DND-41 (cell line): ENCODE data around the gene HYI.

Experiments
- ATAC-seq: fragments of 200-7000 bp; cut with Tn5 transposase; 3 replicates; pipeline ENCODE4 v1.9.1; 2021; ENCODE audit warnings: low read depth; ENCODE audit not compliant: insufficient read depth
- DNase-seq: peaks from one replicate; pipeline ENCODE4 v3.0.0-alpha.2; 2020
- H2AFZ ChIP-seq: 2 replicates; pipeline ENCODE4 v1.6.0; 2012; ENCODE audit warnings: low read depth, low read length
- H3K27ac ChIP-seq: 2 replicates; pipeline ENCODE4 v1.5.1; 2012; ENCODE audit warnings: low read length, inconsistent platforms
- H3K27me3 ChIP-seq: fragments of 200-600 bp; sonication (generic); 2 replicates; pipeline ENCODE4 v1.6.0; 2012; ENCODE audit warnings: low read length, mild to moderate bottlenecking, inconsistent platforms; ENCODE audit not compliant: insufficient read depth, poor library complexity
- H3K36me3 ChIP-seq: 2 replicates; pipeline ENCODE4 v1.5.1; 2012; ENCODE audit warnings: low read length, inconsistent platforms; ENCODE audit not compliant: insufficient read depth
- H3K4me1 ChIP-seq: 2 replicates; pipeline ENCODE4 v1.5.1; 2012; ENCODE audit warnings: mild to moderate bottlenecking, low read length; ENCODE audit not compliant: insufficient read depth
- H3K4me2 ChIP-seq: 2 replicates; pipeline ENCODE4 v1.6.0; 2012; ENCODE audit warnings: mild to moderate bottlenecking, moderate library complexity, low read length, inconsistent platforms; ENCODE audit not compliant: insufficient read depth
- H3K4me3 ChIP-seq, 2 experiments: fragments of 200-600 bp in 1 of 2; shearing (Covaris generic) in 1 of 2; 2 replicates each; pipeline ENCODE4 v1.5.1; 2012 to 2016; ENCODE audit warnings: inconsistent platforms in 2 of 2, low read length in 2 of 2, mild to moderate bottlenecking in 2 of 2, low read depth in 1 of 2, moderate library complexity in 1 of 2
- H3K79me2 ChIP-seq: 2 replicates; pipeline ENCODE4 v1.6.0; 2012; ENCODE audit warnings: low read length, inconsistent platforms; ENCODE audit not compliant: insufficient read depth
- H3K9ac ChIP-seq: 2 replicates; pipeline ENCODE4 v1.6.0; 2012; ENCODE audit warnings: low read depth, mild to moderate bottlenecking, inconsistent platforms, low read length, moderate library complexity
- H3K9me3 ChIP-seq: 2 replicates; pipeline ENCODE4 v1.5.1; 2012; ENCODE audit warnings: low read length, moderate library complexity, mild to moderate bottlenecking, inconsistent platforms; ENCODE audit not compliant: insufficient read depth, severe bottlenecking
- H4K20me1 ChIP-seq: 2 replicates; pipeline ENCODE4 v1.6.0; 2012; ENCODE audit warnings: low read length; ENCODE audit not compliant: insufficient read depth
- CTCF ChIP-seq: IDR thresholded peaks from 2 replicates; pipeline ENCODE4 v1.5.1; 2012; ENCODE audit warnings: borderline replicate concordance, low read length, moderate library complexity, mild to moderate bottlenecking; ENCODE audit not compliant: poor library complexity, severe bottlenecking; ENCODE audit errors: extremely low read depth
- EZH2 ChIP-seq: IDR thresholded peaks from 3 replicates; pipeline ENCODE4 v1.6.1; 2012; ENCODE audit warnings: borderline replicate concordance, low read depth, mild to moderate bottlenecking, moderate library complexity, low read length, inconsistent platforms; ENCODE audit not compliant: severe bottlenecking

Gene HYI

GRCh38 chr1:43404353-43404752, 49.4 kb downstream of the HYI start:
- no peak overlapping the region for H3K4me2 ChIP-seq
- no peaks in the 10 kb centered on the region for H3K4me1 ChIP-seq
- no peak for DNase-seq
- H3K27me3 ChIP-seq, result no peaks in the 10 kb centered on the region
- ATAC-seq, result no peak
- H3K36me3 ChIP-seq, result peaks cover 67% of the 10 kb centered on the region
- no peaks in the 10 kb centered on the region for H3K9me3 ChIP-seq
- H3K4me3 ChIP-seq, result no peak overlapping the region
- H4K20me1 ChIP-seq, result no peaks in the 10 kb centered on the region
- H3K79me2 ChIP-seq, result peaks cover 6% of the 10 kb centered on the region; the same call in 1 of the 2 replicates
- H3K27ac ChIP-seq, result no peak overlapping the region
- no peak for TF ChIP-seq CTCF
- no peak for TF ChIP-seq EZH2
- no peak overlapping the region for H2AFZ ChIP-seq
- H3K9ac ChIP-seq, result no peak overlapping the region

GRCh38 chr1:43402089-43402865, 51.5 kb downstream of the HYI start:
- no peak for DNase-seq
- Histone ChIP-seq H3K27ac (no peak overlapping the region), H3K9me3 (no peaks in the 10 kb centered on the region), H3K4me1 (no peaks in the 10 kb centered on the region), H4K20me1 (no peaks in the 10 kb centered on the region), H2AFZ (no peak overlapping the region), H3K9ac (no peak overlapping the region), H3K36me3 (peaks cover 51% of the 10 kb centered on the region), H3K79me2 (peaks cover 9% of the 10 kb centered on the region; the same call in 1 of the 2 replicates), H3K27me3 (no peaks in the 10 kb centered on the region), H3K4me2 (no peak overlapping the region), H3K4me3 (no peak overlapping the region)
- no peak for TF ChIP-seq EZH2
- TF ChIP-seq CTCF, result no peak
- ATAC-seq, result no peak
